ENCODE data around the gene KLF12. TPM values are rescaled to one million over a fixed set of nuclear protein-coding genes. Genes with fewer than 3 reads are reported as not detected.

KLF12 gene
- total RNA-seq, 4 donors from 2014 or later: 3.1 to 5.5 (median 3.2) TPM

- WGBS, 2 donors: 82 to 83% methylated on average over 3 of the region's 3 CpGs
- intact Hi-C loops (cut with DNase I; ENCODE audit: low total_unique reads): no loop called here
- DNase-seq (ENCODE audit: low spot score in 2 of 2): no peak
- TF ChIP-seq POLR2A (IDR thresholded peaks at IDR 0.05): no peak
- TF ChIP-seq, protein P1, sequence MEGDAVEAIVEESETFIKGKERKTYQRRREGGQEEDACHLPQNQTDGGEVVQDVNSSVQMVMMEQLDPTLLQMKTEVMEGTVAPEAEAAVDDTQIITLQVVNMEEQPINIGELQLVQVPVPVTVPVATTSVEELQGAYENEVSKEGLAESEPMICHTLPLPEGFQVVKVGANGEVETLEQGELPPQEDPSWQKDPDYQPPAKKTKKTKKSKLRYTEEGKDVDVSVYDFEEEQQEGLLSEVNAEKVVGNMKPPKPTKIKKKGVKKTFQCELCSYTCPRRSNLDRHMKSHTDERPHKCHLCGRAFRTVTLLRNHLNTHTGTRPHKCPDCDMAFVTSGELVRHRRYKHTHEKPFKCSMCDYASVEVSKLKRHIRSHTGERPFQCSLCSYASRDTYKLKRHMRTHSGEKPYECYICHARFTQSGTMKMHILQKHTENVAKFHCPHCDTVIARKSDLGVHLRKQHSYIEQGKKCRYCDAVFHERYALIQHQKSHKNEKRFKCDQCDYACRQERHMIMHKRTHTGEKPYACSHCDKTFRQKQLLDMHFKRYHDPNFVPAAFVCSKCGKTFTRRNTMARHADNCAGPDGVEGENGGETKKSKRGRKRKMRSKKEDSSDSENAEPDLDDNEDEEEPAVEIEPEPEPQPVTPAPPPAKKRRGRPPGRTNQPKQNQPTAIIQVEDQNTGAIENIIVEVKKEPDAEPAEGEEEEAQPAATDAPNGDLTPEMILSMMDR (IDR thresholded peaks at IDR 0.05): no peak
- H3K4me3 ChIP-seq (ENCODE audit: low read depth, poor library complexity, severe bottlenecking): no peak overlapping the region
Observed at GRCh38 chr13:74144269-74144668, 10.1 kb upstream of the KLF12 start.

GRCh38 chr13:74142257-74142656 lies 8.1 kb upstream of the KLF12 start:
- no peak for DNase-seq (ENCODE audit: low spot score in 2 of 2)
- no peak overlapping the region for H3K4me3 ChIP-seq (ENCODE audit: low read depth, poor library complexity, severe bottlenecking)
- WGBS, 2 donors: 83 to 93% methylated on average over 1 of the region's 1 CpG
- TF ChIP-seq, protein P1 (IDR thresholded peaks at IDR 0.05): no peak
- TF ChIP-seq POLR2A (IDR thresholded peaks at IDR 0.05): no peak
- intact Hi-C loops (cut with DNase I; ENCODE audit: low total_unique reads): no loop called here

- 75 to 88% methylated on average over 3 of the region's 3 CpGs for WGBS, 2 donors
- TF ChIP-seq, protein P1 (IDR thresholded peaks at IDR 0.05): no peak
- no peak for TF ChIP-seq POLR2A (IDR thresholded peaks at IDR 0.05)
- intact Hi-C loops (cut with DNase I; ENCODE audit: low total_unique reads): loop anchor here (10.0 kb wide), 1 partner anchor 147 kb away; no protein-coding TSS in a partner anchor
- no peak for DNase-seq (ENCODE audit: low spot score in 2 of 2)
- no peak overlapping the region for H3K4me3 ChIP-seq (ENCODE audit: low read depth, poor library complexity, severe bottlenecking)
Observed at GRCh38 chr13:74138241-74138640, 4.0 kb upstream of the KLF12 start.

DNA sequence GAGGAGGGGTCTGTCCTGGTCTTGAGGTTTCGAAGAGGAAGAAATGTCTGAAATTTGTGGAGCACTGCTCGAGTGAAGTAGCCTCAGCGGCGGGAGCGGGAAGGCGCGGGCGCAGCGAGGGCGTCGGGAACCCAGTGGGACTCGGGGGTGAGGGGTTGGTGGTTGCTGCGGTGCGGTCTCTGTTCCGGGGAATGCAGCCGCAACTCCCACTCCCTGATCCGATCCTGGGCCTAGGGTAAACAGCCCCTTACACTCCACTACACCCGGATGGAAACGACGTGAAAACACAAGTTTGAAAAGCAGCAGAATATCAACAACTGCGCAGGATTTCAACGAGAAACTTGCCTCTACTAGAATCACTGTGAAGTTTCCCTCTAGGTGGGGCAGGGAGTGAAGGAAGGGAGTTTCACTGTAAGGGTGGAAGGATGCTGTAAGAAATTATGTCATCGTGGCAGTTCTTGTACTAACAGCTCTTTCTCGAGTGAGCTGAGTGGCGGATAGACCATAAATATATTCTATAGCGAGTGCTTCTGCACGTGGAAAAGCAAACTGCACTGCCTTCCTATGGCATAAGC lies 2.0 kb upstream of the KLF12 start:
- no peak for DNase-seq (ENCODE audit: low spot score in 2 of 2)
- 2 to 4% methylated on average over 27 of the region's 27 CpGs for WGBS, 2 donors
- TF ChIP-seq, protein P1 (IDR thresholded peaks at IDR 0.05): no peak
- TF ChIP-seq POLR2A (IDR thresholded peaks at IDR 0.05): no peak

GRCh38 chr13:74135326-74136083 lies 1.3 kb upstream of the KLF12 start:
- TF ChIP-seq, protein P1 (IDR thresholded peaks at IDR 0.05): no peak
- TF ChIP-seq POLR2A (IDR thresholded peaks at IDR 0.05): no peak
- WGBS, 2 donors: 1 to 2% methylated on average over 33 to 35 of the region's 72 CpGs
- DNase-seq (ENCODE audit: low spot score in 2 of 2): peak; percentile 36 to 91
- intact Hi-C loops (cut with DNase I; ENCODE audit: low total_unique reads): loop anchor here (10.0 kb wide), 1 partner anchor 149 kb away; no protein-coding TSS in a partner anchor
- peak overlapping the region; percentile 68 for H3K4me3 ChIP-seq (ENCODE audit: low read depth, poor library complexity, severe bottlenecking)

More for the DNA sequence above, 2.0 kb upstream of the KLF12 start:
- intact Hi-C loops (cut with DNase I; ENCODE audit: low total_unique reads): loop anchor here (10.0 kb wide), 1 partner anchor 149 kb away; no protein-coding TSS in a partner anchor
- H3K4me3 ChIP-seq (ENCODE audit: low read depth, poor library complexity, severe bottlenecking): peak overlapping the region; percentile 68
